Lower leg skin (tissue), 3 donors: ENCODE results near the gene POU2AF2.
"Not testable (repeated sequence)": the region's sequence is repeated elsewhere in the genome, so short reads cannot be mapped to it uniquely, and the experiment has no call there.

Source experiments
- CTCF ChIP-seq, 3 donors: fragments of 450-650 bp; IDR thresholded peaks; one replicate each; pipeline ENCODE4 v1.5.1; 2016; ENCODE audit warnings: antibody characterized with exemption in 3 of 3, mild to moderate bottlenecking in 3 of 3, moderate library complexity in 2 of 3
- POLR2A ChIP-seq, 2 donors: fragments of 450-650 bp; IDR thresholded peaks; one replicate each; pipeline ENCODE4 v1.6.1; 2016 to 2017; ENCODE audit warnings: antibody characterized with exemption in 2 of 2, mild to moderate bottlenecking in 1 of 2, moderate library complexity in 1 of 2

DNA sequence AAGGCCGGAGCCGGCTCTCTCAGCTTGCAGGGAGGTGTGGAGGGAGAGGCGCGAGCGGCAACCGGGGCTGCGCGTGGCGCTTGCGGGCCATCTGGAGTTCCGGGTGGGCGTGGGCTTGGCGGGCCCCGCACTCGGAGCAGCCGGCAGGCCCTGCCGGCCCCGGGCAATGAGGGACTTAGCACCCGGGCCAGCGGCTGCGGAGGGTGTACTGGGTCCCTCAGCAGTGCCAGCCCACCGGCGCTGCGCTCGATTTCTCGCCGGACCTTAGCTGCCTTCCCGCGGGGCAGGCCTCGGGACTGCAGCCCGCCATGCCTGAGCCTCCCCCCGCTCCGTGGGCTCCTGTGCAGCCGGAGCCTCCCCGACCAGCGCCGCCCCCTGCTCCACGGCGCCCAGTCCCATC is 23.6 kb upstream of the POU2AF2 start:
- not testable (repeated sequence) for TF ChIP-seq POLR2A, CTCF (IDR thresholded peaks at IDR 0.05)
